HG03439 (cell line): ENCODE data around the gene HES2.
"Not testable (repeated sequence)": the region's sequence is repeated elsewhere in the genome, so short reads cannot be mapped to it uniquely, and the experiment has no call there.

Source experiments
- ATAC-seq: cut with Tn5 transposase; IDR thresholded peaks from one replicate; pipeline ENCODE4 v1.9.1; 2021; ENCODE audit warnings: mild to moderate bottlenecking, moderate library complexity; ENCODE audit not compliant: unreplicated experiment

Gene HES2

DNA sequence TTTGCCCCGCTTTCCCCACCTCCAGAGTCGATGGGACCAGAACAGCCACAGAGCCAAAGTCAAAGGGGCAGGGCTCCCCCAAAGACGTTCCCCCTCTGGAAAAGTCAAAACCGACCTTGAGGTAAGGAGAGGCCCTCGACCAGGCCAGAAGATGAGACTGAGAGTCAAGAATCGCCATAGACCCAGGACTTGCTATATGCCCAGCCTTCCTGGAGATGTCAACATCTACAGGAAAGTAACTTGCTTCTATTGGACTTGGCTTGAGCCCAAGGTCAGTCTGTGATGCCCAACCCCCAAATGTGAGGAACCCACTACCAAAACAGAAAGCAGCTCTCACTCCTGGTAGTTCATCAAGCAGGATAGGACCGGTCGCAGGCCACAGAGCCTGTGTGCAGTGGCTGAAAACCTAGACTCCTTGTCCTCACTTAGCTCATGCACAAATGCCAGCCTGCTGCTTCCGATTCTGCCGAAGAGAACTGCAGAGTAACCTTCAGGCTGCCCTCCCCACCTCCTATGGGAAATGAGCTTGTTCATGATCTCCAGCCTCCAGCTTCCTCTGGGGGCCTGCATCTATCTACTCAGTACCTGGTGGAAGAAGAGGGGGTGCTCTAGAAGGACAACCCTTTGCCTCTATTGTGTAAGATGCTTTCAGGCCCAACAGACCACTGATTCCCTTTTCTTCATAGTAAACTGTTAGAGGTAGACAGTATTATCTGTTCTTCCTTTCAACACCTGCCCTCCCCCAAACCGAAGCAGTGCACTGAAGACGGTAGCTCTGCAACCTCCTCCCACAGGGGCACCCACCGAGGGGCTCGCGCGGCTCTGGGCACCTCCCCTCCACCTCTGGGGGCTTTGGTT lies 27.5 kb downstream of the HES2 start:
- no peak for ATAC-seq

DNA sequence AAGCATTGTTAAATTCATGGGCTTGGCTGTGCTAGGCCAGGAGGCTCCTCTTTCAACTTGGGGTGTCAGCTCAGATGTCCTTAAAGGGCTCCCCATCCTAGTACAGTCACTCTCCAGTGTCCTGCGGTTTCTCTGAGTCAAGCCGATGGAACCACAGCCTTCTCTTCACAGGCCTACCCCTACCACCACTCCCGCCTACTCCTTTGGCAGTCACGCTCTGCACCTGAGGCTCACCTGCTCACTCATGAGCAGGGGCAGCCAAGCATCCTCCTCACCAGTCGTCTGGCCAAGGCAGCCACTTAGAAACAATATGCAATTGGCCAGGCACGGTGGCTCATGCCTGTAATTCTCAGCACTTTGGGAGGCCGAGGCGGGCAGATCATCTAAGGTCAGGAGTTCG lies 29.7 kb downstream of the HES2 start:
- ATAC-seq: no peak

DNA sequence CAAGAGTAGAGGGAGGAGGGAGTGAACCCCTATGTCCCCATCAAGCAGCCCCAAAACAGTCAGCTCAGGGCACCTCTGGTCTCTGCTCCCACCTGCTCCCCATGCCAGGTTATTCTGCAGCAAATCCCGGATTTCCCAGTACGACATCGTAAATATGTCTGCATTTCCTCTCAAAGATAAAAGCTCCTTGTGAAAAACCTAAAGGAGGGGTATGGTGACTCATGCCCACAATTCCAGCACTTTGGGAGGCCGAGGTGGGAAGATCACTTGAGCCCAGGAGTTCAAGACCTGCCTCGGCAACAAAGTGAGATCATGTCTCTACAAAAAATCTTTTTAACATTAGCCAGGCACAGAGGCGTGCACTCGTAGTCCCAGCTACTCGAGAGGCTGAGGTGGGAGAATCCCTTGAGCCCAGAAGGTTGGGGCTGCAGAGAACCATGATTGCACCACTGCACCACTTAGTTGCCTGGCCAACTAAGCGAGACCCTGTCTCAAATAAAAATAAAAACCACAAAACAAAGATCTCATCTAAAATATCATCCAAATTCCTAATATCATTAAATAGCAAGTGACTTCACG lies 33.3 kb downstream of the HES2 start:
- ATAC-seq: no peak

DNA sequence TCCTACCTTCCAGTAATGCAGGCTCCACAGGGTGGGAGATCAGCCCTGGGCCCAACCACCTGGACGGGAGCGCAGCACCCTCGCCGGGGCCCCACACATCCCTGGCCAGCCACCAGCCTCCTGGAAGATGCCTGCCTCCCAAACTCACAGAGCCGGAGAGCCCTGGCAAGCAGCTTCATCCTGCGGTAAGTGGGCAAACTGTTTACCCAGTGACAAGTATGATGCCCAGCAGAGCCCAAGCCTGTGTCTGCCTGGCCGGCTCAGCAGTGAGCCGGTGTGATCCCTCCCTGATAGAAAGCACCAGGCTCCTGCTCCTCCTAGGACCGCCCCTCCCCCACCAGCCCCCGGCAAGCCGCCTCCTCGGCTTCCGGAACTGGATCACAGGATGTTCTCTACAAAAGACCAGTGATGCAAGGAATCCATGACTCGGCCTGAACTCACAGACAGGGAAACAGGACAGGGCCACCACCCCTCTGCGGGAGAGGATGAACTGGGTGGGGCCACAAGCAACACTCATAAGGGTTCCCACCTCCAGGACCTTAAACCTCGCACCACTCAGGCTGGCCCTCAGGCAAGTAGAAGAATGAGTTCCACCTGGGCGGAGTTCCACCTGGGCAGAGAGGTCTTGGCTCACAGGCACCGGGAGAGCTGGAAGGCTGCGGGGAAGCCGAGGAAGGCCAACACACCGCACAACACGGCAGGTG lies 34.1 kb downstream of the HES2 start:
- no peak for ATAC-seq

DNA sequence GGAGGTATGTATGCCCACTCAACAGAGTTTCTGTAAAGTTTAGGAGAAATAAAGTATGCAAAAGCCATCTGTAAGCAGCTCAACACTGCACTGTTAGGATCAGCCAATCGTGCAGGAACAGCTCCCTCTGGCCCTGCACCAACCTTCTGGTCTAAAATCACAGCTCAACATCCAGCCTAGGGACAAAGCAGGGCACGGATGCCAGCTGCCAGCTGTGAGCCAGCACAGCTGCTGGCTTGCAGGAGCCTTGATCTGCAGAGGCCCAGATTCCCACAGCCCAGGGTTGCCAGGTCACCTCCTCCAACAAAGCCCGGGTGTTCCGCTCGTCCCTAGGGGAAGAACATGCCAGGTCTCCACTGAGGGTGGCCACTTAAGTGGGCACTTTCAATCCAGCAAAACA lies 34.8 kb downstream of the HES2 start:
- no peak for ATAC-seq

DNA sequence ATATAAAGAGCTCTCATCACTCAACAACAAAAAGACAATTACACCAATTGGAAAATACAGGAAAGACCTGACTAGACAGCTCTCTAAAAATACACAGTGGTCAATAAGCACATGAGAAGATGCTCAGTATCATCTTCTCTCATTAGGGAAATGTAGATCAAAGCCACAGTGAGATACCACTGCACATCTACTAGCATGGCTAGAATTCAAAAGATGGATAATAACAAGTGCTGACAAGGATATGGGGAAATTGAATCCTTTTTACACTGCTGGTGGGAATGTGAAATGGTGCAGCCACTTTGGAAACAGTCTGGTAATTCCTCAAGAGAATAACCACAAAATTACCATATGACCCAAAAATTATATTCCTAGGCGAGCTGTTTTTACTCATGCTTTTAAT lies 35.6 kb downstream of the HES2 start:
- no peak for ATAC-seq

DNA sequence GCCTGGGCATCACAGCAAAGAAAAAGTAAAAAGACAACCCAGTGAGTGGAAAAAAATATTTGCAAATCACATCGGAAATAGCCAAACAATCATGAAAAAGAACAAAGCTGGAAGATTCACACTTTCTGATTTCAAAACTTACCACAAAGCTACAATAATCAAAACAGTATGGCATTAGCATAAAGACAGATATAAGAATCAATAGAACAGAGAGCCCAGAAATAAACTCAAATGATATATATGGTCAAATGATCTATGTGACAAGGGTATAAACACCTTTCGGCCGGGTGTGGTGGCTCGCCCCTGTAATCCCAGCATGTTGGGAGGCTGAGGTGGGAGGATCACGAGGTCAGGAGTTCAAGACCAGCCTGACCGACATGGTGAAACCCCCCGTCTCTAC lies 39.7 kb downstream of the HES2 start:
- ATAC-seq: no peak

DNA sequence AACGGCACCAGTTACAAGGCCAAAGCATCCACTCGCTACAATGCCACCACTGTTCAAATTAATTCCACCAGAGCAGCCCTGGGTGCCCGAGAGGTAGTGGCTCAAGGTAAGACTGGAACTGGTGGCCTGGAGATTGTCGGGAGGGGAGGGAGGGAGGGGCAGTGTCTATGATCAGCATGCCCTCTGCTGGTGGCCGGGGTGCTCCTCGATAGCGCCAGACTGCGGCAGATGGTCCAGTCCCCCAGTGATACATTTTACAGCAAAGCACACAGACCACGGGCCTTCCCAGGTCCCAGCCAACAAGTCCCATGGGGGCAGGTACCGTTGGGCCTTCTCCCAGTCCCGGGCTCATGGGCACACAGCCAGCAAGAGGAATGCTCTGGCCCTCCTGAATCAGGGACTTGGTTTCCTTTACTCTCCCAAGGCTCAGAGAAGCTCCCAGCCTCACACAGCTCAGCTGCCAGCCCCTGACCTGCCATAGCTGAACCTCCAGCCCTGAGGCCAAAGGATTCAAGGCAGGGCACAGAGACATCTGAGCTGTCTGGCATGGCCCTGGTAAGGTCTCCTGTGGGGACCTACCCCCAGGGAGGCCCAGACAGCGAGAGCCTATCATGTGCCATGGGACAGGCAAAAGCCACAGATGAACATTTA lies 41.5 kb downstream of the HES2 start:
- no peak for ATAC-seq

DNA sequence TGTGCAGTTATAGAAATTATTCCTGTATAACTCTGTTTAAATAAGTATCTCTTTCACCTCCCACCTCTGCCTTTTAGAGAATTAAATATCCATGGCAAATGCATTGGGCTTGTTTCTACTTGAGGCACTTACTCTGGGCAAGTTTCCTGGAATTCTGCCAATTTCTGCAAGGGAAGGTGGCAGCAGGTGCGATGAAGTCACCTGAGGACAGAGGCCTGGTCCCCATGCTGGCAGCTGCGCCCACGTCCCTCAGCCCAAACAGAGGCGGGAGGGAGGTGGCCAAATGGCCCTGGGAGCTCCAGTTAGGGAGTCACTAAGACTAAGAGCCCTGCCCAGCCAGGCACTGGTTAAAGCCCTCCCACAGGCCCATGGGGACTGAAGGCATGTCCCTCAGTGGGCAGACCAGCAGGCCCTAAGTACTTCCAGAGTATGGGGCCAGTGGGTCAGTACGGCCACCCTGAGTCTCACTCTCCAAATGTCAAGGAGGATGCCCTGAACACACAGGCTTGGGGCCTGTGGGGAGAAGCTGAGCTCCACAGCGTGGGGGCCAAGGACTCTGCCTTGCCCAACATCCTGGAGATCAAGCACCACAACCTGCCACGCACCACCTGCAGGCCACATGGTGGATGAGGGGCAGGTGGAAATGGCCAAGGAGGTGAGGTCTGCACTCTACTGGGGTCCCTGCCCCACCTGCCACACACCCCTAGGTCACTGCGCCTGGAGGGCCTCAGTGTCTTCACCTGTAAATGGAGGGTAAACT lies 45.6 kb downstream of the HES2 start:
- no peak for ATAC-seq

DNA sequence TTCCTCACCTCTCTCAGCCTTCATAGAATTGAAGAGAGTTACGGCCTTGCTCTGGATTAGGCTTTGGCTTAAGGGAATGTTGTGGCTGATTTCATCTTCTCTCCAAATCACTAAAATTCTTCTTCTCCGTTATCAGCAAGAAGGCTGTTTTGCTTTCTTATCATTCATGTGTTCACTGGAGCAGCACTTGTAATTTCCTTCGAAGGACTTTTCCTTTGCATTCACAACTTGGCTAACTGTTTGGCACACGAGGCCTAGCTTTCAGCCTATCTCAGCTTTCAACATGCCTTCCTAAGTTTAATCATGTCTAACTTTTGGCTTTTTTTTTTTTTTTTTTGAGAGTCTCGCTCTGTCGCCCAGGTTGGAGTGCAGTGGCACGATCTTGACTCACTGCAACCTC lies 47.5 kb downstream of the HES2 start:
- ATAC-seq: not testable (repeated sequence)

DNA sequence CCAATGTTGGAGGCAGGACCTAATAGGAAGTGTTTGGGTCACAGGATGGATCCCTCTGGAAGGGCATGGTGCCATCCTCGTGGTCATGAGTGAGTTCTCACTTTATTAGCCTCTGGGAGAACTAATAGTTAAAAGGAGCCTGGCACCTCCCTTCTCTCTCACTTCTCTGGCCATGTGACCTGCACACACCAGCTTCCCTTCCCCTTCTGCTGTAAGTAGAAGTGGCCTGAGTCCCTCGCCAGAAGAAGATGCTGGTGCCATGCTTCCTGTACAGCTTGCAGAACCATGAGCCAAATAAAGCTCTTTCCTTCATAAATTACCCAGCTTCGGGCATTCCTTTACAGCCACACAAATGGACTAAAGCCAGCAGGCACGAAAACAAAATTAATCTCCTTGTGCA lies 49.7 kb downstream of the HES2 start:
- no peak for ATAC-seq

DNA sequence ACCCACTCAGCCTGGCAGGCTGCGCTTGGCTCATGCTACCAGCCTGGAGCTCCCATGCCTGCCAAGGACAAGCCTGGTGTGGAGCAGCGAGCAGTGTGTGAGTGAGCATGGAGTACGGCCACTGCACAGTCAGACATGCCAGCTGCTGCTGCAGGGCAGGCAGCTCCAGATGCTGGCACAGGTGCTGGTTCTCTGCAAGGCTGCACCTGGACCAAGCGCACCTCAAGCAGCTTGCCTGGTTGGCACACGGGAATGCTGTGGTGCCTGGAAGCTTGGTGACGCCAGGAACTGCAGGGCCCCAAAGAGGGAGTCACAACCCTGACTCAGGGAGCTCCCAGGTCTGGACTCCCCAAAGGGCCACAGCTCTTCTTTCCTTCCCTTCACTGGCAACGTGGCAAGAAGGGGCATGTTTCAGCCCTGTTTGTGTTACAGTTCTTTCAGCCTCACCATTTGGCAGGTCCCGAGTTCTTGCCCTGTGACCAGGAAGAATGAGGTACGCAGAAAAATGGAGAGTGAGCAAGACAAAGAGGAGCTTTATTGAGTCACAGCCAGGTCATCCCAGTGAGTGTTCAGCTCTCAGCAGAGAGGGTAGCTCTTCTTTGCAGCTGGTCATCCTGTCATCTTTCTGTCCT lies 52.2 kb downstream of the HES2 start:
- ATAC-seq: no peak

DNA sequence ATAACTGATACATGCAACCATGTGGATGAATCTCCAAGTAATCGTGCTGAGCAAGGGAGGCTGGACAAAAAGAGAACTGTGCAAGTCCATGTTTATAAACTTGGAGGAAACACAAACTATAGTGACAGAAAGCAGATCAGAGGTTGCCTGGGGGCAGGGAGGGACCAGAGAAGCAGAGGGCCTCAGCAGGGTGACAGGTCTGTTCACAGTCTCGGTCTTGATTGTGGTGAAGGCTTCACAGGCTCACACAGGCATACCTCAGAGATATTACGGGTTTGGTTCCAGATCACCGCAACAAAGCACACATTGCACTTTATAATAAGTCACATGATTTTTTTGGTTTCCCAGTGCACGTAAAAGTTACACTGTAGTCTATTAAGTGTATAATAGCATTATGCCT lies 54.7 kb downstream of the HES2 start:
- ATAC-seq: no peak

DNA sequence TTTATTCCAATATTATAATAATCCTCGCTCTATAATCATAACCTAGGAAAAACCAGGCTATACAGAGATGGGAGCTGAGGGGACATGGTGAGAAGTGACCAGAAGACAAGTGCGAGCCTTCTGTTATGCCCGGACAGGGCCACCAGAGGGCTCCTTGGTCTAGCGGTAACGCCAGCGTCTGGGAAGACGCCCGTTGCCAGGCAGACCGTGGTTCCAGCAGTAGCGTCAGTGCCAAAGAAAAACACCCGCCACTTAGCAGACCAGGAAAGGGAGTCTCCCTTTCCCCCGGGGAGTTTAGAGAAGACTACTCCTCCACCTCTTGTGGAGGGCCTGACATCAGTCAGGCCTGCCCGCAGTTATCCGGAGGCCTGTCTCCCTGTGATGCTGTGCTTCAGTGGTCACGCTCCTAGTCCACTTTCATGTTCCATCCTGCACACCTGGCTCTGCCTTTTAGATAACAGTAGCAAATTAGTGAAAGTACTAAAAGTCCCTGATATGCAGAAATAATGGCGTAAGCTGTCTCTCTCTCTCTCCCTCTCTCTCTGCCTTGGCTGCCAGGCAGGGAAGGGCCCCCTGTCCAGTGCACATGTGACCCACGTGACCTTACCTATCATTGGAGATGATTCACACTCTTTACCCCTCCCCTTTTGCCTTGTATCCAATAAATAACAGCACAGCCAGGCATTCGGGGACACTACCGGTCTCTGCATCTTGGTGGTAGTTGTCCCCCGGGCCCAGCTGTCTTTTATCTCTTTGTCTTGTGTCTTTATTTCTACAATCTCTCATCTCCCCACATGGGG lies 56.4 kb downstream of the HES2 start:
- not testable (repeated sequence) for ATAC-seq
